Activated naive CD8-positive, alpha-beta T cell treated with anti-CD3 and anti-CD28 coated beads, Interleukin-2, amount 10 ng/mL, durations not matched to agents 7 days and 5 days (primary cell): Measurements from ENCODE around the gene POU2F2. TPM values are rescaled to one million over a fixed set of nuclear protein-coding genes. Genes with fewer than 3 reads are reported as not detected.
"Not testable (repeated sequence)": the region's sequence is repeated elsewhere in the genome, so short reads cannot be mapped to it uniquely, and the experiment has no call there.

ENCODE experiments used
- ATAC-seq: fragments of 150-1000 bp; cut with Tn5 transposase; one replicate; pipeline ENCODE4 v1.10.0; 2021; ENCODE audit warnings: low read depth, moderate library complexity
- POLR2A ChIA-PET: fragments of 350-600 bp; sonication (Branson Sonifier 250); formaldehyde crosslinking; loops from one replicate; lab custom pipeline; 2021; ENCODE audit warnings: antibody characterized with exemption; lab: Charles Lee
- DNase-seq: peaks from one replicate; pipeline ENCODE4 v3.0.0; 2021
- H3K27ac Mint-ChIP-seq: one replicate; pipeline ENCODE4 v1.8.0; 2022; ENCODE audit warnings: mild to moderate bottlenecking, mixed read lengths
- H3K27me3 Mint-ChIP-seq: one replicate; pipeline ENCODE4 v1.8.0; 2022; ENCODE audit warnings: mild to moderate bottlenecking, moderate library complexity, mixed read lengths
- H3K36me3 Mint-ChIP-seq: one replicate; pipeline ENCODE4 v1.8.0; 2021; ENCODE audit warnings: mild to moderate bottlenecking, mixed read lengths
- H3K4me1 Mint-ChIP-seq: one replicate; pipeline ENCODE4 v1.8.0; 2021; ENCODE audit warnings: mixed read lengths
- H3K4me3 Mint-ChIP-seq: one replicate; pipeline ENCODE4 v1.8.0; 2022; ENCODE audit warnings: mild to moderate bottlenecking, moderate library complexity, mixed read lengths
- H3K9me3 Mint-ChIP-seq: one replicate; pipeline ENCODE4 v1.8.0; 2021; ENCODE audit warnings: mixed read lengths
- total RNA-seq, 2 experiments: library from RNA; stranded (reverse); gene quantifications; one replicate each; pipeline ENCODE4 v1.2.3, GENCODE V29; 2021

POU2F2 gene
- total RNA-seq, 2 experiments from 2014 or later = 33.0 to 33.9 TPM

DNA sequence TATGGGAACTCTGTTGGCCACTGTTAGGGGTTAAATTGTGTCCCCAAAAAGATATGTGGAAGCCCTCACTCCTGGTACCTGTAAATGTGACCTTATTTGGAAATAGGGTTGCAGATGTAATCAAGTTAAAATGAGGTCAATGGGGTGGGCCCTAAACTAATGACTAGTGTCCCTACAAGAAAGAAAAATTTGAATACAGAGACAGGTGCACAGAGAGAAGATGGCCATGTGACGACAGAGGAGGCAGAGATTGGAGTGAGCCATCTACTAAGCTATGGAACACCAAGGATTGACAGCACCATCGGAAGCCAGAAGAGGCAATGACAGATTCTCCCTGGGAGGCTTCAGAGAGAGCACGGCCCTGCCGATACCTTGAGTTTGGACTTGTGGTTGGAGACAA, 16.5 kb downstream of the POU2F2 start:
- Mint-ChIP-seq H3K27ac (peak overlapping the region; percentile 31), H3K36me3 (peaks cover 15% of the 10 kb centered on the region), H3K4me3 (no peak overlapping the region), H3K27me3 (no peaks in the 10 kb centered on the region), H3K4me1 (peaks cover 24% of the 10 kb centered on the region), H3K9me3 (no peaks in the 10 kb centered on the region)
- ATAC-seq (no peak), DNase-seq (no peak)
- POLR2A ChIA-PET = no interaction called here

DNA sequence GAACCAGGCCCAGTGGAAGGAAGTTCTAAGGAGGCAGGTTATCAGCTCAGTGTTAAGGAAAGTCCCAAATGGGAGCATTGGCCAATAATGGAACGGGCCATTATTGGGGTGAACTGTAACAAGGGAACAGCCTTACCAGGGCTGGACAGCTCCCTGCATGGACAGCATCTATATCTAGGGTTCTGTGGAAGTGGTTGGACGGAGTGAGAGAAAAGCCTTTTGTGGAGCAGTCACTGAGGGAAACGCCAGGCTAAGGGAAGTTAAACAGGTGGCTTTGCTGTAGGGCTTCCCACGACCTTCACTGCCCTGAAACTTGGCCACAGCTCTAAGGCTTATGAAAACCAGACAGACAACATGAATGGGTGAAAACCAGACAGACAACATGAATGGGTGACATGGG, 17.0 kb downstream of the POU2F2 start:
- Mint-ChIP-seq H3K27ac (no peak overlapping the region), H3K9me3 (no peaks in the 10 kb centered on the region), H3K4me1 (peaks cover 23% of the 10 kb centered on the region), H3K36me3 (peaks cover 15% of the 10 kb centered on the region), H3K4me3 (no peak overlapping the region), H3K27me3 (no peaks in the 10 kb centered on the region)
- DNase-seq = no peak
- ATAC-seq = no peak
- POLR2A ChIA-PET = no interaction called here

DNA sequence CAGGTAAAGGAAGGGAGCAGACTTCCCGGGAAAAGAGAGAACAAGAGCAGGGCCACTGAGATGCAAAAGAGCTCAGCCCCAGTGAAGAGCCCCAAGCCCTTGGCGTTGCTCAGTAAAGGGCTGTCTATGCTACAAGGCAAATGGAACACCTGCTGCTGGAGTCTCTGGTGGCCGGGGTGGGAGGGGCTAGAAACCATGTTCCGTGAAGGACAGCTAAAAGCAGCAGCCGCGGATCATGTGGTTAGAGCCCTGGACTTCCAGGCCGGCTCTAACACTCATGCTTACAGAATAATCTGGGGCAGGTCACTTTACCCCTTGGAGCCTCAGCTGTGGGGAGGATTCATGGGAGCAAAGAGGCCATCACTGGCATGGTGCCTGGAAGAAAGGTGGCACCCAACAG, 17.8 kb downstream of the POU2F2 start:
- Mint-ChIP-seq H3K4me3 (no peak overlapping the region), H3K27ac (peak overlapping the region; percentile 14), H3K4me1 (peaks cover 23% of the 10 kb centered on the region), H3K9me3 (no peaks in the 10 kb centered on the region), H3K36me3 (peaks cover 15% of the 10 kb centered on the region), H3K27me3 (no peaks in the 10 kb centered on the region)
- DNase-seq (no peak), ATAC-seq (no peak)
- POLR2A ChIA-PET = interaction anchor here (0.9 kb wide), 1 partner anchor 85 kb away, joined by 3 read pairs; no protein-coding TSS in a partner anchor

DNA sequence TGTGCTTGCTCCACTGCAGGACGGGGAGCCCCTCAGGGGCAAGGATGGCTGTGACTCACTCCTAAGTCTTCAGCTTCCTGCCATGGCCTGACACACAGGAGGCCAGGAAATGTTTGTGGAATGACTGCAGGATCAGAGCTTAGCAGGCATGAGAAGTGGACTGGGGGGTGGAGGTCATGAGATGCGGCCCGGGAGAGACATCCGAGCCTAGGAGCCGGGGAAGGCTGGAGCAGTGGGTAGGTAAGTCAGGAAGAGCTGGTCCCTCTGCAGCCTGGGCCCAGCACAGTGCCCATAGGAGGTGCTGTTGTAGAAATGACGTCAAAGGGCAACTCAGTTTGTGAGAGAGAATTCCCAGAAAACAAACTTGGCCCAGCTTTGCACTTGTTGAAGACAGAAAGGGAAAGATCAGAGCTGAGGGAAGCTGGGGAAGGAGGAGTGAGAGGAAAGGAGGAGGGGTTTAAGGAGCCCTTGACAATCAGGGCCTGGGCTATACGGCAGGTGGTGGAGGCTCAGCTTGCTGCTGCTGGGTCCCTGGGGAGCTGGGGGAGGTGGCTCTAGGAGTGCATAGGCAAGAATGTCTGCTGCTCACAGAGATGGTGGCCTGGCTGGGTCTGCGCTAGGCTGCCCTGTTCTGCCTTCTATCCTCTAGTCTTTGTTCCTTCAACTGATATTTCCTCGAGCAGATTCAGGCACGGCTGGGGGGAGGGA, 18.5 kb downstream of the POU2F2 start:
- no peak for DNase-seq
- Mint-ChIP-seq H3K27me3 (no peaks in the 10 kb centered on the region), H3K27ac (peak overlapping the region; percentile 14), H3K4me1 (peaks cover 24% of the 10 kb centered on the region), H3K4me3 (no peak overlapping the region), H3K36me3 (peaks cover 15% of the 10 kb centered on the region), H3K9me3 (no peaks in the 10 kb centered on the region)
- POLR2A ChIA-PET = interaction anchor here (0.6 to 0.9 kb wide), 3 partner anchors 10 to 85 kb away, joined by 3 to 4 read pairs (median 3); no protein-coding TSS in a partner anchor
- no peak for ATAC-seq

DNA sequence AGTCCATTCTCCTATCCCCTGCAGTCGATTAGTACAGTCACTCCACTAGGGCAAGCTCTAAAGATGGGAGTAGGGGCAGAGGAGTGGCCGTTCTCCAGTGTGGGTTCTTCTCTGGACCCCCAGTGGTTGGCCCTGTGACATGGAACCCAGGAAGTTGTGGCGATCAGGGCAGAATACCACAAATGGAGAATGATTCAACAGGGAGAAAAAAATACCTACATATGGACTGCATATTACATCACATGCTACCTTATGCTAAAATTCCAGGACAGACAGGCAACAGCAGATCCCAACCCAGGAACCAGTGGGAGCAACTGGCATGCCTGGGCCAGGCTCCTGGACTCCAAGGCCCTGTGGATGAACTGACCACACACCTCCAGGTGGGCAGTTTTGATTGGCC, 20.4 kb downstream of the POU2F2 start:
- H3K9me3 Mint-ChIP-seq = no peaks in the 10 kb centered on the region
- POLR2A ChIA-PET = interaction anchor here (0.7 kb wide), 2 partner anchors 12 to 114 kb away, joined by 3 read pairs; no protein-coding TSS in a partner anchor
- H3K36me3 Mint-ChIP-seq = peaks cover 14% of the 10 kb centered on the region

DNA sequence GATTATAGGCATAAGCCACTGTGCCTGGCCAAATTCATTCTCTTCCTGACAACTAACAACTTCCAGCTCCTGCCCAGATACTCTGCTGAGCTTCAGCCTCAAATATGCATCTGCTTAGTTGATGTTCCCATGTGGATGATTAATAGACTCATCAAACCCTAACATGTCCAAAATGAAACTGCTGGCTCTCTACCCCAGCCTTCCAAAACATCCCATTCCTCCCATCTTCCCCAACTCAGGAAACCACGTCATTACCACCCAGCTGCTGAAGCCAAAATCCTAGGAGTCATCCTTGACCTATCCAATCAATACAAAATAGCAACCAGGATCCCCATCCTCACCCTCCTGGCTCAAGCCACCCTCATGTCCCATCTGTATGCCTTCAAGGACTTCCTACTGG, 20.9 kb downstream of the POU2F2 start:
- DNase-seq (no peak), ATAC-seq (no peak)
- Mint-ChIP-seq H3K4me3 (no peak overlapping the region), H3K9me3 (no peaks in the 10 kb centered on the region), H3K27me3 (no peaks in the 10 kb centered on the region), H3K27ac (peak overlapping the region; percentile 50), H3K36me3 (peaks cover 11% of the 10 kb centered on the region), H3K4me1 (peaks cover 29% of the 10 kb centered on the region)
- POLR2A ChIA-PET = interaction anchor here (0.7 kb wide), 2 partner anchors 12 to 115 kb away, joined by 3 read pairs; no protein-coding TSS in a partner anchor

More for the DNA sequence above, 20.4 kb downstream of the POU2F2 start:
- ATAC-seq (no peak), DNase-seq (no peak)
- peak overlapping the region; percentile 50 for H3K27ac Mint-ChIP-seq
- no peaks in the 10 kb centered on the region for H3K27me3 Mint-ChIP-seq
- H3K4me1 Mint-ChIP-seq = peaks cover 27% of the 10 kb centered on the region
- H3K4me3 Mint-ChIP-seq = no peak overlapping the region

DNA sequence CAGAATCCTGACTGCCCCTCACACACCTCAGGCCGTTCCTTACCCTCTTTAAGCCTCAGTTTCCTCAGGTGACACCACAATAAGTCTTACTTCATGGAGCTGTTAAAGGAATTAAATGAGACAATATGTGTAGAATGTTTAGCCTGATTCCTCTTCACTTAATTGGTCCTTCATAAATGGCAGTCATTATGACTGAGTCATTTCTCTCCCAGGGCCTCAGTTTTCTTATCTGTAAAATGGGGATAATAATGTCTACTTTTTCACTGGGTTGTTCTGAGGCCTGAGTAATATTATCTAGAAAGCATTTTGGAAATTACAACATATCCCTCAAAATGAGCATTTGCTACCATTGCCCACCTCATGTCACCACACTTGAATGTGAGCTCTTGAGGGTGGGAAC, 21.6 kb downstream of the POU2F2 start:
- Mint-ChIP-seq H3K27me3 (no peaks in the 10 kb centered on the region), H3K9me3 (no peaks in the 10 kb centered on the region), H3K36me3 (peaks cover 8% of the 10 kb centered on the region), H3K27ac (no peak overlapping the region), H3K4me3 (no peak overlapping the region), H3K4me1 (peaks cover 29% of the 10 kb centered on the region)
- no peak for ATAC-seq
- POLR2A ChIA-PET = no interaction called here
- no peak for DNase-seq

DNA sequence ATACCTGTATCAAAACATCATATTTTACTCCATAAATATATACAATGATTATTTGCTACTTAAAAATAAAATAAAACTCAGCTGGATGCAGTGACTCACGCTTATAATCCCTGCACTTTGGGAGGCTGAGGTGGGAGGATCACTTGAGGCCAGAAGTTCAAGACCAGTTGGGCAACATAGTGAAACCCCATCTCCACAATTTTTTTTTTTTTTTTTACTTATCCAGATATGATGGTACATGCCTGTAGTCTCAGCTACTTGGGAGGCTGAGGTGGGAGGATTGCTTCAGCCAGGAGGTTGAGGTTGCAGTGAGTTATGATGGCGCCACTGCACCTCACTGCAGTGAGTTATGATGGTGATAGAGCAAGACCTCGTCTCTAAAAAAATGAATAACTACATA, 22.4 kb downstream of the POU2F2 start:
- H3K4me1 Mint-ChIP-seq = peaks cover 26% of the 10 kb centered on the region
- no peak for ATAC-seq
- H3K9me3 Mint-ChIP-seq = no peaks in the 10 kb centered on the region

DNA sequence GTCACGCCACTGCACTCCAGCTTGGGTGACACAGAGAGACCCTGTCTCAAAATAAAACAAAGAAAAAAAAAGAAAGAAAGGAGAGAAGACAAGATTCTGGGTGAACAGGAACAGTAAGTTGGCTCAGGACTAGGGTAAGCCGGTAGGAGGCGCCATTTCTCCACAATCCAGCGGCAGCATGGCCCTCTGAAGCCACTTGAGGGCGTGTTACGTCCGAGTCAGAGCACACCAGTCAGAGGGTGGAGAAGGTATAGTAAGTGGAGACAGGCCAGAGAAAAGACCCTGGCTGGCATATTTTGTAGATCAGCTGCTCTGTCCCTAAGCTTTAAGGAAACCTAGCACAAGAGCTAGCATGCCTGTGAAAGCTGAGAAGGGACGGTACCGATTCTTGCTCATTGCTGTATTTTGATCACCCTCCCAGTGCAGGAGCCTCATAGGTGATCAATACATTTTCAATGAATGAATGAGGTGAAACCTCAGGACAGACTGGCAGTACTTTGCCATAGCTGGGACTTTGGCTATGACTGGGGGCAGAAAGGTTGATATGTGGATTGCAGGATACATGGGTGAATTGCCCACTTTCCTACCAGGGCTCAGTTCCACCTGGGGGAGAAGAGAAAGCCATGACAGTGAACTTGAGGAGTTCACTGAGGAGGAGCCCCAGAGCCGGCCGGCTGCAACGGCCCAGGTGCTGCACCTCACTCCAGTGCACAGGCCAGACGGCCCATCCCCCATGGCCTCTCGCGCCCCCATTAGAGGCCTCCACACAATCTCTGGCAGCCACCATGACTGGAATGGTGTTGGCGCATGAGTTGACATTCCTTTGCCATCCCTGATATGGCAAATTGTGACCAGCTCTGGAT, 23.5 kb downstream of the POU2F2 start:
- peaks cover 24% of the 10 kb centered on the region for H3K4me1 Mint-ChIP-seq
- H3K9me3 Mint-ChIP-seq = no peaks in the 10 kb centered on the region
- H3K36me3 Mint-ChIP-seq = peaks cover 6% of the 10 kb centered on the region
- no peaks in the 10 kb centered on the region for H3K27me3 Mint-ChIP-seq
- ATAC-seq (peak; percentile 96), DNase-seq (peak; percentile 87)
- no peak overlapping the region for H3K4me3 Mint-ChIP-seq
- H3K27ac Mint-ChIP-seq = peak overlapping the region; percentile 48
- POLR2A ChIA-PET = interaction anchor here (0.6 to 0.9 kb wide), 2 partner anchors 24 to 135 kb away, joined by 3 read pairs; no protein-coding TSS in a partner anchor

More for the DNA sequence above, 22.4 kb downstream of the POU2F2 start:
- Mint-ChIP-seq H3K36me3 (peaks cover 7% of the 10 kb centered on the region), H3K4me3 (no peak overlapping the region), H3K27ac (no peak overlapping the region), H3K27me3 (no peaks in the 10 kb centered on the region)
- POLR2A ChIA-PET = no interaction called here
- no peak for DNase-seq

DNA sequence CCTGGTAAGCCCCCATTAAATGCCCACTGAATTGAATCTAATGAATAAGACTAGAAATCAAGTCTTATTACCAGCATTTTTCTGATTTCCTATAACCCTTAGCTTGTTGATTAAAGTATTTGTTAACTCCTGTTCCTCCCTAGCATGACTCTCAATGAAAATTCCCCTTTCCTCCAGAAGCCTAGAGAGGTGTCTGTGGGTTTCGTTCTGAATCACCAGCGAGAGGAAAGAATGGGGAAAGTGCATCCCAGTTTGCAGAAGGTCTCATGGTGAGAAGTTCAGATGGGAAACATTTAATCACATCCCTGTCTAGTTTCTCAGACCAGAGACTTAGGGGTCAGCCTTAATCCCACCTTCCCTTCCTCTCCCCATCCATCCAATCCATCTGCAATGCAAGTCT, 26.9 kb downstream of the POU2F2 start:
- Mint-ChIP-seq H3K9me3 (no peaks in the 10 kb centered on the region), H3K27ac (no peak overlapping the region), H3K4me3 (no peak overlapping the region), H3K4me1 (peaks cover 20% of the 10 kb centered on the region), H3K36me3 (peaks cover 3% of the 10 kb centered on the region), H3K27me3 (no peaks in the 10 kb centered on the region)
- ATAC-seq = no peak
- DNase-seq = no peak
- POLR2A ChIA-PET = no interaction called here

DNA sequence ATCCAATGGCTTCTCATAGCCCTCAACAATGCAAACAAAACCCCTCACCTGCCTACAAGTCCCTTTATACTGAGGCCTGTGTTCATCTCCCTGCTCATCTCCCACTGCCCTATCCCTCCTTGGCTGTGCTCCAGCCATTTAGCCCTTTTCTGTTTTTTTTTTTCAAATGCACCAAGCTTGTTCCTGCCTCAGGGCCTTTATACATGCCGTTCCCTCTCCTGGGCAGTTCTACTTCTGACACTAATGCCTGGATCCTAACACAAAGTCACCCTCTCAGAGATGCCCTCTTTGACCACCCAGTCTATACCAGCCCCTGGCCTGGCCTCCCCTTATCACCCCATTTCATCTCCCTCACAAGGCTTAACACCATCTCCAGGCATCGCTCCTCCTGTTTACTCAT, 29.4 kb downstream of the POU2F2 start:
- H3K36me3 Mint-ChIP-seq = peaks cover 3% of the 10 kb centered on the region
- ATAC-seq (no peak), DNase-seq (no peak)
- no peak overlapping the region for H3K4me3 Mint-ChIP-seq
- POLR2A ChIA-PET = interaction anchor here (0.6 to 1.1 kb wide), 3 partner anchors 16 to 330 kb away, joined by 3 to 4 read pairs (median 3); partner anchors contain the start of gene ZNF574
- H3K4me1 Mint-ChIP-seq = peaks cover 12% of the 10 kb centered on the region
- H3K27ac Mint-ChIP-seq = no peak overlapping the region
- H3K27me3 Mint-ChIP-seq = no peaks in the 10 kb centered on the region
- no peaks in the 10 kb centered on the region for H3K9me3 Mint-ChIP-seq

DNA sequence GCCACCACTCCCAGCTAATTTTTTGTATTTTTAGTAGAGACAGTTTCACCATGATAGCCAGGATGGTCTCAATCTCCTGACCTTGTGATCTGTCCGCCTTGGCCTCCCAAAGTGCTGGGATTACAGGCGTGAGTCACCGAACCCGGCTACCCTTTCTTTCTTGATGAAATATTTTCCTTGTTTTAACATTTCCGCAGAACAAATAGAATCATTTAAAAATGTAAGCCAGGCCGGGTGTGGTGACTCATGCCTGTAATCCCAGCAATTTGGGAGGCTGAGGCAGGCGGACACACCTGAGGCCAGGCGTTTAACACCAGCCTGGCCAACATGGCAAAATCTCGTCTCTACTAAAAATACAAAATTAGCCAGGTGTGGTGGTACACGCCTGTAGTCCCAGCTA, 32.0 kb downstream of the POU2F2 start:
- H3K4me3 Mint-ChIP-seq, ATAC-seq, H3K27ac Mint-ChIP-seq, H3K9me3 Mint-ChIP-seq, DNase-seq, H3K4me1 Mint-ChIP-seq, H3K36me3 Mint-ChIP-seq, H3K27me3 Mint-ChIP-seq: not testable (repeated sequence)
- POLR2A ChIA-PET = interaction anchor here (1.1 kb wide), 1 partner anchor 32 kb away, joined by 7 read pairs; the partner anchor contains the start of gene POU2F2

DNA sequence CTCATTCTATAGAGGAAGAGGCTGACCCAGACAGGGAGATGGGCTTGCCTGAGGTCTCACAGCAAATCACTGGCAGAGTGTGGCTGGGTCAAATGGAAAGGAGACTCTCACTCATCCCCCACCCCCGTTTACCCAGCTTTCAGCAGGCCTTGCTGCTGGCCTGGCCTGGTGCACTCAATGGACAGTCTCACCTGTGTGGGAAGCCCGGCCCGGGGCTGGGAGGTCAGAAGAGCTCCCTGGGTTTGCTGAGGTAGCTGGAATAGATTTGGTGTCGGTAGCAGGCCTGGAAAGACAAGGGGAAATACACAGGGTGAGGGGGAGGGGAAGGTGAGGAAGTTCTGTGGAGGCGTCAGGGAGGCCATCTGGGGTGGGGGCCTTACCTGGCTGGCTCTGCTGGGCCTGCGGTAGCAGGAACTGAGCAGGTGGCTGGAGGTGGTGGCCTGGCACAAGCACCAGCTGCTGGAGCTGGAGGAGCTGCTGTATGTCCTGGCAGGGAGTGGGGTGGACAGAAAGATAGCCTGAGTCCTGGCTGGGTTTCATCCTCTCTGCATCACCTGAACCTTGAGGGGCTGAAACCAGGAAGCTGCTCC, 32.8 kb downstream of the POU2F2 start:
- Mint-ChIP-seq H3K27ac (no peak overlapping the region), H3K4me3 (no peak overlapping the region), H3K9me3 (no peaks in the 10 kb centered on the region), H3K27me3 (no peaks in the 10 kb centered on the region), H3K4me1 (peaks cover 5% of the 10 kb centered on the region), H3K36me3 (peaks cover 4% of the 10 kb centered on the region)
- DNase-seq (no peak), ATAC-seq (no peak)
- POLR2A ChIA-PET = interaction anchor here (0.5 kb wide), 1 partner anchor 12 kb away, joined by 3 read pairs; no protein-coding TSS in a partner anchor
